Karpas-422 (cell line): ENCODE results near the gene UBALD2. TPM values are rescaled to one million over a fixed set of nuclear protein-coding genes. Genes with fewer than 3 reads are reported as not detected.

Source experiments
- DNase-seq: peaks from one replicate; pipeline ENCODE4 v3.0.0-alpha.2; 2015
- H2AFZ ChIP-seq: fragments of 200-600 bp; sonication (generic); 2 replicates; pipeline ENCODE4 v1.6.1; 2014; ENCODE audit warnings: antibody characterized with exemption, low read length, mixed read lengths
- H3K27ac ChIP-seq: fragments of 200-600 bp; sonication (generic); 2 replicates; pipeline ENCODE4 v1.5.1; 2014; ENCODE audit warnings: mild to moderate bottlenecking, low read length, moderate library complexity
- H3K27me3 ChIP-seq: fragments of 200-600 bp; sonication (generic); 2 replicates; pipeline ENCODE4 v1.6.1; 2014; ENCODE audit warnings: low read length, mixed read lengths
- H3K36me3 ChIP-seq: fragments of 200-600 bp; sonication (generic); 2 replicates; pipeline ENCODE4 v1.6.1; 2014; ENCODE audit warnings: low read length, mixed read lengths; ENCODE audit not compliant: insufficient read depth
- H3K4me1 ChIP-seq: fragments of 200-600 bp; sonication (generic); 2 replicates; pipeline ENCODE4 v1.6.1; 2014; ENCODE audit warnings: mild to moderate bottlenecking, low read length, mixed read lengths
- H3K4me2 ChIP-seq: fragments of 200-600 bp; sonication (generic); 2 replicates; pipeline ENCODE4 v1.6.1; 2014; ENCODE audit warnings: low read length, low read depth, mild to moderate bottlenecking; ENCODE audit not compliant: poor library complexity, severe bottlenecking
- H3K4me3 ChIP-seq: fragments of 200-600 bp; sonication (generic); 2 replicates; pipeline ENCODE4 v1.5.1; 2014; ENCODE audit warnings: mild to moderate bottlenecking, antibody characterized with exemption, low read length, mixed read lengths
- H3K79me2 ChIP-seq: fragments of 200-600 bp; sonication (generic); 2 replicates; pipeline ENCODE4 v1.6.1; 2014; ENCODE audit warnings: mild to moderate bottlenecking, low read length, mixed read lengths
- H3K9ac ChIP-seq: fragments of 200-600 bp; sonication (generic); 2 replicates; pipeline ENCODE4 v1.6.0; 2014; ENCODE audit warnings: low read length
- H3K9me2 ChIP-seq: fragments of 200-600 bp; sonication (generic), shearing (Covaris generic); replicated peaks from 2 replicates; pipeline ENCODE4 v1.6.0; 2014; ENCODE audit warnings: mild to moderate bottlenecking, low read length, moderate library complexity; ENCODE audit not compliant: insufficient read depth
- H3K9me3 ChIP-seq: fragments of 300-700, 200-600 bp; sonication (generic); 2 replicates; pipeline ENCODE4 v1.6.1; 2014; ENCODE audit warnings: low read length, mixed read lengths
- H4K20me1 ChIP-seq: fragments of 200-600 bp; sonication (generic); 2 replicates; pipeline ENCODE4 v1.6.1; 2014; ENCODE audit warnings: mild to moderate bottlenecking, antibody characterized with exemption, low read length, low read depth; ENCODE audit not compliant: insufficient read depth
- total RNA-seq: library from RNA; depleted of rRNA; stranded (reverse); fragments of >200 nt; shearing (Covaris generic); gene quantifications from 2 replicates; pipeline ENCODE4 v1.2.3, GENCODE V29; 2014; ENCODE audit warnings: low replicate concordance

Gene UBALD2
- total RNA-seq, 1 experiment from 2014 or later: 22.5 TPM

DNA sequence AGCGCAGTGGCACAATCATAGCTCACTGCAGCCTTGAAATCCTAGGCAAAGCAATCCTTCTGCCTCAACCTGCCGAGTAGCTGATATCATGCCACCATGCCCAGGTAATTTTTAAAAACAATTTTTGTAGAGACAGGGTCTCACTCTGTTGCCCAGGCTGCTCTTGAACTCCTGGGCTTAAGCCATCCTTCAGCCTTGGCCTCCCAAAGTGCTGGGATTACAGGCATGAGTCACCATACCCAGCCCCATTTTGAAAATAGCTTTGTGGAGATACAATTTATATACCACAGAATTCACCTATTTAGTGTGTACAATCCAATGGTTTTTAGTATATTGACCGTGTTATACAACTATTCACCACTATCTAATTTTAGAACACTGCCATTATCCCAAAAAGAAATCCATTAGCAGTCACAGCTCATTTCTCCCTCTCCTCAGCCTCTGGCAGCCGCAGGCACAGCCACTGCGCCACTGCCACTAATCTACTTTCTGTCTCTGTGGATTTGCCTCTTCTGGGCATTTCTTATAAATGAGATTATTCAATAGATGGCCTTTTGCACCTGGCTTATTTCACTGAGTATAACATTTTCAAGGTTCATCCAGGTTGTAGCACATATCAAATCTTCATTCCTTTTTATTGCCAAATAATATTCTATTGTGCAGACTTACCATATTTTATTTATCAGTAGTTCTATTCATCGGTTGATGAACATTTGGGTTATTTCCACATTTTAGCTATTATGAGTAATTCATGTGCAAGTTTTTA lies 31.4 kb upstream of the UBALD2 start:
- Histone ChIP-seq H3K79me2 (no peaks in the 10 kb centered on the region), H3K9ac (no peak overlapping the region), H3K27ac (no peak overlapping the region), H4K20me1 (no peaks in the 10 kb centered on the region), H3K4me1 (no peaks in the 10 kb centered on the region), H3K4me3 (no peak overlapping the region), H3K27me3 (no peaks in the 10 kb centered on the region), H3K9me2 (no peaks in the 10 kb centered on the region), H2AFZ (no peak overlapping the region), H3K4me2 (no peak overlapping the region), H3K36me3 (no peaks in the 10 kb centered on the region), H3K9me3 (no peaks in the 10 kb centered on the region)
- no peak for DNase-seq

DNA sequence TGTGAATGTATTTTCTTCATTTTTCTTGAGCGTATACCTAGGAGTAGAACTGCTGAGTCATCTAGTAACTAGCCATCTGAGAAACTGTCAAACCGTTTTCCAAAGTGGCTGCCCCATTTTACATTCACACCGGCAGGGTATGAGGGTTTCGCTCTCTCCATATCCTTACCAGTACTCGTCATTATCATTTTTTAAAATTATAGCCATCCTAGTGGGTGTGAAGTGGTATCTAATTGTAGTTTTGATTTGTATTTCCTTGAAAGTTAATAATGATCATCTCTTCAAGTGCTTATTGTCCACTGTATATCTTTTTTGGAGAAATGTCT lies 30.8 kb upstream of the UBALD2 start:
- H3K27ac ChIP-seq: no peak overlapping the region
- H3K9me2 ChIP-seq: no peaks in the 10 kb centered on the region
- H3K4me2 ChIP-seq: no peak overlapping the region
- H3K79me2 ChIP-seq: no peaks in the 10 kb centered on the region
- H3K4me1 ChIP-seq: no peaks in the 10 kb centered on the region
- H3K36me3 ChIP-seq: no peaks in the 10 kb centered on the region
- no peak overlapping the region for H3K9ac ChIP-seq
- no peaks in the 10 kb centered on the region for H3K27me3 ChIP-seq
- no peak overlapping the region for H3K4me3 ChIP-seq
- H2AFZ ChIP-seq: no peak overlapping the region
- no peak for DNase-seq
- H4K20me1 ChIP-seq: no peaks in the 10 kb centered on the region
- H3K9me3 ChIP-seq: no peaks in the 10 kb centered on the region

DNA sequence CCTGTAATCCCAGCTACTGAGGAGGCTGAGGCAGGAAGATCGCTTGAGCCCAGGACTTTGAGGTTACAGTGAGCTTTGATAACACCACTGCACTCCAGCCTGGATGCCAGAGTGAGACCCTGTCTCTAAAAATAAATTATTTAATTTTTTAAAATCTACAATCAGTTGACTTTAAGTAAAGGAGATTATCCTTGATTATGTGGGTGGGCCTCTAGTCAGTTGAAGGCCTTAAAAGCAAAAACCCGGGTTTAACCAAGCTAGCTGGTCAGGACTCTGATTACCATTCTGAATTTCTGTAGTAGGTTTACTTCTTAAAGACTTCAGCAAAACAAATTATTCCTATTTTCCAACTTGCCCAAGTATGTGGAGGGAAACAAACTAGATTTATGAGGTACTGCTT lies 29.3 kb upstream of the UBALD2 start:
- no peak for DNase-seq
- H3K9ac ChIP-seq: no peak overlapping the region
- no peak overlapping the region for H3K4me3 ChIP-seq
- no peak overlapping the region for H3K4me2 ChIP-seq
- H4K20me1 ChIP-seq: no peaks in the 10 kb centered on the region
- H2AFZ ChIP-seq: no peak overlapping the region
- no peaks in the 10 kb centered on the region for H3K4me1 ChIP-seq
- no peaks in the 10 kb centered on the region for H3K9me2 ChIP-seq
- no peaks in the 10 kb centered on the region for H3K9me3 ChIP-seq
- no peaks in the 10 kb centered on the region for H3K27me3 ChIP-seq
- no peak overlapping the region for H3K27ac ChIP-seq
- no peaks in the 10 kb centered on the region for H3K36me3 ChIP-seq
- no peaks in the 10 kb centered on the region for H3K79me2 ChIP-seq

DNA sequence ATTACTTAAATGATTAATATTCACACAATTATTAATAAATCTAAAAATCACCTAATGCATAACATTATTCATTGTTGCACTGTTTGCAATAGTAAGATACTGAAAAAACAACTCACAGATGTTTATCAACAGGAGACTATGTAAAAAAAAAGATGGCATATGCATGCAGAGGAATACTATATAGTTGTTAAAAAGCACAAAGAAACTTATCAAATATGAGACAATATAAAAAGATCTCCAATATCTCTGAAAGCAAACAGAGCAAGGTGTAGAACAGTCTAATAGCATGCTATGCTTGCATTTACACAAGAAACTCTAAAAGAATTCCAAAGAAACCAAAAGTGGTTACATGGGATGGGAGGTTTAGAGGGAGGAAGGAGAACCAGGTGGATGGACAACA lies 28.5 kb upstream of the UBALD2 start:
- no peaks in the 10 kb centered on the region for H3K4me1 ChIP-seq
- H4K20me1 ChIP-seq: no peaks in the 10 kb centered on the region
- no peaks in the 10 kb centered on the region for H3K9me2 ChIP-seq
- H3K9me3 ChIP-seq: no peaks in the 10 kb centered on the region
- H3K4me2 ChIP-seq: no peak overlapping the region
- no peak overlapping the region for H2AFZ ChIP-seq
- no peaks in the 10 kb centered on the region for H3K79me2 ChIP-seq
- no peak for DNase-seq
- no peak overlapping the region for H3K4me3 ChIP-seq
- H3K27ac ChIP-seq: no peak overlapping the region
- no peaks in the 10 kb centered on the region for H3K36me3 ChIP-seq
- H3K9ac ChIP-seq: no peak overlapping the region
- no peaks in the 10 kb centered on the region for H3K27me3 ChIP-seq

DNA sequence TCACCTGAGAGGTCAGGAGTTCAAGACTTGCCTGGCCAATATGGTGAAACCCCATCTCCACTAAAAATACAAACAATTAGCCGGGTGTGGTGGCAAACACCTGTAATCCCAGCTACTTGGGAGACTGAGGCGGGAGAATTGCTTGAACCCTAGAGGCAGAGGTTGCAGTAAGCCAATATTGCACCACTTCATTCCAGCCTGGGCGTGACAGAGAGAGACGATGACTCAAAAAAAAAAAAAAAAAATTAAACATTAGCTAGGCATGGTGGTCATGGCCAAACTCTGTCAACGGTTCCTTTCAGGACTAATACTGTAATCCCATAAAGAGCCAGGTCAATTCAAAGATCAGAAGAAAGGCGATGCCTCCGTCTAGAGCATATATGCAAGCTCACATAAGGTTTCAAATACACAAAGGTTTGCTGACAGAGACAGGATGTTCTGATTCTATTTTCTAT lies 27.3 kb upstream of the UBALD2 start:
- H3K9ac ChIP-seq: no peak overlapping the region
- no peak overlapping the region for H3K27ac ChIP-seq
- H3K4me2 ChIP-seq: no peak overlapping the region
- H3K4me3 ChIP-seq: no peak overlapping the region
- no peak overlapping the region for H2AFZ ChIP-seq
- H3K4me1 ChIP-seq: no peaks in the 10 kb centered on the region
- no peaks in the 10 kb centered on the region for H4K20me1 ChIP-seq
- DNase-seq: no peak
- no peaks in the 10 kb centered on the region for H3K79me2 ChIP-seq
- no peaks in the 10 kb centered on the region for H3K27me3 ChIP-seq
- H3K36me3 ChIP-seq: no peaks in the 10 kb centered on the region
- H3K9me3 ChIP-seq: no peaks in the 10 kb centered on the region
- no peaks in the 10 kb centered on the region for H3K9me2 ChIP-seq

DNA sequence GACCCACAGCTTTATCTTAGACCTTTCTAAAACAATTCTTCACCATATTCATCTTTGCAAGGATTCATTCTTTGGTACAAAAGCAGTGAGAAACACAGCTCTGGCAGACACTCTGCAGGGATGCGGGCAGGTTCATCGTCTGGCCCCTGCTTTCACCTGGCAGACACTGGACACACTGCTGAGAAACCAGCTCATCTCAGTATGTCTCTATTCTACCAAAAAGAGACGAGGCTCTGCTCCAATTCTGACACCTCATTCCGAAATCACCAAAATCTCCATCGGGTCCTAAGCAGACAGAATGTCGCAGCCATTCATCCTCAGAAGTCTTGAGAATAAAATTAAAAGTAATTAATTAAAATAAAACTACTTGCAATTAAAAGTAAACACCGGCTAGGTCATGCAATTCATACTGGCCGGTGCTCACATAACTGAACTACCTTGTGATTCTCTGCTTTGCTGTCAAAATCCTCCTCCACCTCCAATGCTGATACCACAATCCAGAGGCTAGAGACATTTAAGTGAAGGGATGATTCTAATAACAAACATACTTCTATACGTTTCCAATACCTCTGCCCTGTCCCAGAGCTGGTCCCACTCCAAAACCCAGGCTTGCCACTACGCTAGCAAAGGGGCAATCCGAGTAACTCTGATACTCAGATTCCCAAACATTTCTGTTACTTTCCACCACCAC lies 26.2 kb upstream of the UBALD2 start:
- Histone ChIP-seq H3K9me3 (no peaks in the 10 kb centered on the region), H3K4me2 (no peak overlapping the region), H4K20me1 (no peaks in the 10 kb centered on the region), H3K4me3 (no peak overlapping the region), H3K4me1 (no peaks in the 10 kb centered on the region), H3K9me2 (no peaks in the 10 kb centered on the region), H3K27me3 (no peaks in the 10 kb centered on the region), H3K27ac (no peak overlapping the region), H3K9ac (no peak overlapping the region), H3K36me3 (no peaks in the 10 kb centered on the region), H2AFZ (no peak overlapping the region), H3K79me2 (no peaks in the 10 kb centered on the region)
- no peak for DNase-seq

DNA sequence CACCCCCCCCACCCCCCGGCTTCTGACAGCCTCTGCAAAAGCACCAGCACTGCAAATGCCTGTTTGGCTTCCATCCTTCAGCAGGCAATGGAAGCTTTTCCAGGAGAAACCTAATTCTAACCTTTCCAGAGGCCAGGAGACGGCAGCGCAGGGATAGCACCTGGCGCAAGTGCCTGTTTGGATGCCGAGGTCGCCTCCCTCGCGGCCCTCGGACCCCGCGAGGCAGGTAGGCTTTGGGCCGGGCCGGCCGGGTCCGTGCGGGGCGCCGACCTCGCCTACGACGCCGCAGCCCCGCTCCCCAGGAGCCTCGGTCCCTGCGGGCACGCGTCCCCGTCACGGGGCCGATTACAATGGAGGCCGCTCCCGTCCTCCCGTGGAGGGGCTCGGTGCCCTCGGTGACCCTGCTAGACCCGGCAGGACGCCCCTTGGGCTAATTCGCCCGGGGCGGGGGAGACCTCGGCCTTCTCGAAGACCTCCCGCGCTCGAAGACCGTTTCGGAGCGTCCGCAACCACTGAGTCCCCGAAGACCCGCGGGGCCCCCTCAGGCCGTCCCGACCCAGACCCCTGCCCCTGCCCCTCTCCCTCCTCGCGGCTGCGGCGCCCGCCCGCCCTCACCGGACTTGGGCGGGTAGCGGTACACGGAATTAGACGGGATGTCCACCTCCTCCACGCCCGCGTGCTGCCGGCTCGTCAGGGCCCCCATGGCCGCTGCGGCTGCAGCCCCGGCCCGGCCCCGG lies 25.4 kb upstream of the UBALD2 start:
- no peak overlapping the region for H2AFZ ChIP-seq
- no peak overlapping the region for H3K4me3 ChIP-seq
- no peaks in the 10 kb centered on the region for H4K20me1 ChIP-seq
- no peak overlapping the region for H3K9ac ChIP-seq
- H3K36me3 ChIP-seq: no peaks in the 10 kb centered on the region
- no peak overlapping the region for H3K4me2 ChIP-seq
- DNase-seq: no peak
- no peaks in the 10 kb centered on the region for H3K9me3 ChIP-seq
- H3K9me2 ChIP-seq: no peaks in the 10 kb centered on the region
- no peak overlapping the region for H3K27ac ChIP-seq
- no peaks in the 10 kb centered on the region for H3K4me1 ChIP-seq
- no peaks in the 10 kb centered on the region for H3K79me2 ChIP-seq
- H3K27me3 ChIP-seq: no peaks in the 10 kb centered on the region

DNA sequence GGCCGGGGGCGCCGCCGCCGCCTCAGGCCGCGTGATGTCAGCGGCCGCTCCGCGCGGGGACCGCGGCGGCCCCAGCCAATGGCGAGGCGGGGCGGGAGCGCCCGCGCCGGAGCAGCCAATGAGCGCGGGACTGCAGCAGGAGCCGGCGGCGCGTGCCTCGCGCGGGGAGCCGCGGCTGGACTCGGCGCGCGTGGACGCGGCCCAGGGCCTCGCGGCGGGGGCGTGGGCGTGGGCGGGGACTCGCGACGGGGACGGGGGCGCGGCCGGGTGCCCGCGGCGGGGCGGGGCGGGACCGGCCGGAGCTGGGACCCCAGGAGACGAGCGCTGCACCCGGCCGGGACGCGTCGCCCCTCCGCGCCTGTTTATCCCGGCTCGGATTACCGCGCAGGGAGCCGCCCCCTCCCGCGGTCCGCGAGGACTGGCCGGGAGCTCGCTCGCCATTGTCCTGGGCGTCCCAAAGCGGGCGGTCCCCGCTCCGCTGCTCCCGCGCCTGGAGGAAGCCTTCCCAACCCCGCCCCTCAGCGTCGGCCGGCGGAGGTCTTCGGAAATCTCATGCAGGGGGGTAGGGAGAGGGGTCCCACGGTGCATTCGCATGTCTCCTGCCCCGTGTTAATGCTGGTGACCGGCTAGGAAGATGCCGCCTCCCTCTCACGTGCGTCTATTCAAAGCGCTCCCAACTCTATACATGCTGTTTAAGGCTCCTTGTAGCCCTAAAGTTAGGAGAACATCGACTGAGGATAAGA lies 24.5 kb upstream of the UBALD2 start, which contains the start of gene RNF157:
Gene RNF157 (minus strand): TSS at position 33 of the 743 bp plus-strand sequence. CDS start 253 bp downstream, outside the sequence.
- Histone ChIP-seq H3K9me2 (no peaks in the 10 kb centered on the region), H4K20me1 (no peaks in the 10 kb centered on the region), H3K27me3 (no peaks in the 10 kb centered on the region), H3K36me3 (no peaks in the 10 kb centered on the region), H3K4me3 (no peak within 1 kb of the TSS), H3K9me3 (no peaks in the 10 kb centered on the region), H3K9ac (no peak within 1 kb of the TSS), H2AFZ (no peak within 1 kb of the TSS), H3K4me2 (no peak within 1 kb of the TSS), H3K4me1 (no peaks in the 10 kb centered on the region), H3K27ac (no peak within 1 kb of the TSS), H3K79me2 (no peaks in the 10 kb centered on the region)
- no peak for DNase-seq
